ENCODE measurements around the gene ATP9A.

GRCh38 chr20:51588762-51589161 is 179.4 kb downstream of the ATP9A start:
- no peak for TF ChIP-seq CTCF (conservative IDR thresholded peaks at IDR 0.05; ENCODE audit: low read depth, low read length)
- TF ChIP-seq POLR2A (IDR thresholded peaks at IDR 0.05; ENCODE audit: low read depth, low read length): no peak
- TF ChIP-seq RAD21 (IDR thresholded peaks at IDR 0.05; ENCODE audit: low read length): no peak
- no peak for TF ChIP-seq USF2 (IDR thresholded peaks at IDR 0.05; ENCODE audit: low read depth, low read length)
- TF ChIP-seq RFX5 (IDR thresholded peaks at IDR 0.05; ENCODE audit: low read depth, low read length): no peak
- no peak for TF ChIP-seq MAZ (IDR thresholded peaks at IDR 0.05; ENCODE audit: borderline replicate concordance, low read depth, low read length)
- TF ChIP-seq CEBPB (IDR thresholded peaks at IDR 0.05; ENCODE audit: low read depth, low read length): no peak
- TF ChIP-seq BHLHE40 (IDR thresholded peaks at IDR 0.05; ENCODE audit: low read depth, low read length): no peak
- TF ChIP-seq RCOR1 (IDR thresholded peaks at IDR 0.05; ENCODE audit: insufficient replicate concordance, low read length): no peak
